ENCODE data around the gene AMACR. TPM values are rescaled to one million over a fixed set of nuclear protein-coding genes. Genes with fewer than 3 reads are reported as not detected.

Gene AMACR
- total and polyA plus RNA-seq, 2 experiments from 2014 or later: 68.6 to 92.4 TPM

DNA sequence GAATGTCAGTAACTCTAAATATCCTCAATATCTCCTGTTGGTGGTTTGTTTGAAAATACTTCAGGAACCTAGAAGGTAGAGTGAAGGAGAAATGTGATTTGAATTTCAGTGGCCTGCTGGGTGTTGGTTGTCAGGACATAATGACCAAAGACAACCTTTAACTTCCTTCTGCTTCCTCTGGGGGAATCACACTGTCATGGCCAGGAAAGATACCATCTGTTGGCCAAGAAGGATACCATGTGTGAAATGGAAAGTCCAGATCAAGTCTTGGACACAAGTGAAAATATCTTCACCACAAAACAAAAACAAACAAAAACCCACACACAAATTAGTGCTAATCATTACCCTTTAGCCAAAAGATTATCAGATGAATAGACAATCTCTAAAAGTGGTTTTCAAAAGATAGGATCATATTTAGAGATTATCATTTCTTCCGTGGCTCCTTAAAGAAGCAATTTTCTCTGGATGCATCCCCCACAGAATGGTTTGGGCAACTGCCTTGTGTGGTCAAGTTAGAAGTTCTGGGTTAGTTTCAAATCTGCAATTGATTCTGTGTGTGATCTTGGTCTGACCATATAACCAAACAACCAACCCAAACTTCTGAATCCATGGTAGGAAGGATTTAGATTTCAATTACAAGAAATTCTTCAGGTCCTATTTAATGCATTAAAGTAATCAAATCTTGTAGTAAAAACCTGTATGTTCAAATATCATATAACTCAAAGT, 33.6 kb upstream of the AMACR start:
- no peaks in the 10 kb centered on the region for H3K4me1 ChIP-seq (ENCODE audit: insufficient read depth)
- DNase-seq (ENCODE audit: low spot score): no peak
- no peaks in the 10 kb centered on the region for H3K9me3 ChIP-seq (ENCODE audit: low read depth)
- H3K4me3 ChIP-seq: no peak overlapping the region
- no peaks in the 10 kb centered on the region for H3K36me3 ChIP-seq (replicated peaks; ENCODE audit: insufficient read depth, low read depth)
- H3K79me2 ChIP-seq: no peaks in the 10 kb centered on the region
- no peak for TF ChIP-seq EZH2 (IDR thresholded peaks at IDR 0.05; ENCODE audit: borderline replicate concordance)
- no peak for TF ChIP-seq EZH2phosphoT487 (IDR thresholded peaks at IDR 0.05; ENCODE audit: low read depth, severe bottlenecking, unreplicated experiment)
- TF ChIP-seq, protein P1, sequence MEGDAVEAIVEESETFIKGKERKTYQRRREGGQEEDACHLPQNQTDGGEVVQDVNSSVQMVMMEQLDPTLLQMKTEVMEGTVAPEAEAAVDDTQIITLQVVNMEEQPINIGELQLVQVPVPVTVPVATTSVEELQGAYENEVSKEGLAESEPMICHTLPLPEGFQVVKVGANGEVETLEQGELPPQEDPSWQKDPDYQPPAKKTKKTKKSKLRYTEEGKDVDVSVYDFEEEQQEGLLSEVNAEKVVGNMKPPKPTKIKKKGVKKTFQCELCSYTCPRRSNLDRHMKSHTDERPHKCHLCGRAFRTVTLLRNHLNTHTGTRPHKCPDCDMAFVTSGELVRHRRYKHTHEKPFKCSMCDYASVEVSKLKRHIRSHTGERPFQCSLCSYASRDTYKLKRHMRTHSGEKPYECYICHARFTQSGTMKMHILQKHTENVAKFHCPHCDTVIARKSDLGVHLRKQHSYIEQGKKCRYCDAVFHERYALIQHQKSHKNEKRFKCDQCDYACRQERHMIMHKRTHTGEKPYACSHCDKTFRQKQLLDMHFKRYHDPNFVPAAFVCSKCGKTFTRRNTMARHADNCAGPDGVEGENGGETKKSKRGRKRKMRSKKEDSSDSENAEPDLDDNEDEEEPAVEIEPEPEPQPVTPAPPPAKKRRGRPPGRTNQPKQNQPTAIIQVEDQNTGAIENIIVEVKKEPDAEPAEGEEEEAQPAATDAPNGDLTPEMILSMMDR (IDR thresholded peaks at IDR 0.05; ENCODE audit: poor library complexity): no peak
- H2AFZ ChIP-seq: no peak overlapping the region
- 86% methylated on average over 1 of the region's 1 CpG for WGBS (ENCODE audit: low lambda C conversion rate, missing lambda C conversion rate)
- no peaks in the 10 kb centered on the region for H3K9me2 ChIP-seq (replicated peaks; ENCODE audit: insufficient read depth)
- H3K4me2 ChIP-seq: no peak overlapping the region
- no peaks in the 10 kb centered on the region for H4K20me1 ChIP-seq (ENCODE audit: insufficient read depth, poor library complexity, severe bottlenecking)
- no peaks in the 10 kb centered on the region for H3K27me3 ChIP-seq
- no peak overlapping the region for H3K27ac ChIP-seq

DNA sequence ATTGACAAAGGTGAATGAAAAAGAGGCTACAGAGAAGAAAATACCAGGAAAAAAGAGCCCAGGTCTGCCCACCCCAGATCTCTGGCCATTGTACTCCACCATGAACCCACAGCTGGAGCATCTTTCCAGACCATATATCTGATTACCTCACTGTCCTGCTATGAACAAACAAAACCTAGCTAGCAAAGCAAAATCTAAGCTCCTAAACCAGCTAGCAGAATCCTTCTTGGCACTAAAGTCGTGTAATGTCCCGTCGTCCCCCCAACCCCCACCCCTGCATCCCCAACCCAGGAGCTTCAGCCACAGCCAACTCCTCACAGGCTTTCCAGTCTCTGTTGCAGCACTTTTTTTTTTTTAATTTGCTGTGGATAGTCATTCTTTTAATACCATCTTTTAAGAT, 32.6 kb upstream of the AMACR start:
- no peaks in the 10 kb centered on the region for H3K9me2 ChIP-seq (replicated peaks; ENCODE audit: insufficient read depth)
- no peak overlapping the region for H2AFZ ChIP-seq
- H3K27ac ChIP-seq: no peak overlapping the region
- no peaks in the 10 kb centered on the region for H3K79me2 ChIP-seq
- WGBS (ENCODE audit: low lambda C conversion rate, missing lambda C conversion rate): 60% methylated on average over 3 of the region's 3 CpGs
- DNase-seq (ENCODE audit: low spot score): no peak
- H4K20me1 ChIP-seq (ENCODE audit: insufficient read depth, poor library complexity, severe bottlenecking): no peaks in the 10 kb centered on the region
- H3K4me2 ChIP-seq: no peak overlapping the region
- no peaks in the 10 kb centered on the region for H3K36me3 ChIP-seq (replicated peaks; ENCODE audit: insufficient read depth, low read depth)
- no peaks in the 10 kb centered on the region for H3K9me3 ChIP-seq (ENCODE audit: low read depth)
- no peak overlapping the region for H3K4me3 ChIP-seq
- no peaks in the 10 kb centered on the region for H3K4me1 ChIP-seq (ENCODE audit: insufficient read depth)
- no peak for TF ChIP-seq EZH2 (IDR thresholded peaks at IDR 0.05; ENCODE audit: borderline replicate concordance)
- TF ChIP-seq, protein P1 (IDR thresholded peaks at IDR 0.05; ENCODE audit: poor library complexity): no peak
- no peak for TF ChIP-seq EZH2phosphoT487 (IDR thresholded peaks at IDR 0.05; ENCODE audit: low read depth, severe bottlenecking, unreplicated experiment)
- H3K27me3 ChIP-seq: no peaks in the 10 kb centered on the region

DNA sequence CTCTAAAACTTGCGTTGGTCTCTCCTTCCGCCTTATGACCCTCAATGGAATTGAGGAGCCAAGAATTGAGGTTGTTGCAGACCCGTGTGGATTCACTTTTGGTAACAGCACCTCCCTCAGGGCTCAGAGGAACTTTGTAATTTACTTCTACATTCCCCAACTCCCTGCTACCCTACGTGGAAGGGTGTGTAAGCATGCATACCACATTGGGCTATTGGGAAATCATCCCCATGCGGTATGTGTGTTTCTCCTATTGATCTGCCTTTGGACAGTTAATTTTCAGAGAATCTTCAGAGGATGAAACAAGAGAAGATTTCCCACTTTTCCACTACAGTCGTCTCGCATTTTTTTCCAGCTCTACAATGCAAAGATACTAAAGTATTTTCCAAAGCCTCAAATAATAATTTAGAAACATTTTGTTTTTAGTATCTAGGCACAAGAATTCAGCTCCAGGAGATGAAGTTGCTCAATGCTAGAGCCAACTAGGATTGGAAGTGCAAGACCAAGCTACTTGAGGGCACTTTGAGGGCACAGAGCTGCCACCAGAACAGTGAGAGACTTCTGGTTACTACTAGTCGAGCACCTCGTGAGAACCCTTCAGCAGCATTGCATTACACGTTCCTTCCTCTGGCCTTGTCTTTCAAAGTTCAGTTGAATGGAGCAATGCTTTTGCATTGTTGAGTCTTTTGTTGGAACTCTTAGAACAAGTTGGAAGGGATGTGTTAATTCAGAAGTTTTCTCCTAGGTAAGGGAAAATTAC, 31.7 kb upstream of the AMACR start:
- H3K79me2 ChIP-seq: no peaks in the 10 kb centered on the region
- H4K20me1 ChIP-seq (ENCODE audit: insufficient read depth, poor library complexity, severe bottlenecking): no peaks in the 10 kb centered on the region
- no peak overlapping the region for H3K4me3 ChIP-seq
- H2AFZ ChIP-seq: no peak overlapping the region
- H3K9me2 ChIP-seq (replicated peaks; ENCODE audit: insufficient read depth): no peaks in the 10 kb centered on the region
- 93% methylated on average over 10 of the region's 10 CpGs for whole genome bisulfite sequencing (ENCODE audit: low lambda C conversion rate, missing lambda C conversion rate)
- H3K27me3 ChIP-seq: no peaks in the 10 kb centered on the region
- no peaks in the 10 kb centered on the region for H3K36me3 ChIP-seq (replicated peaks; ENCODE audit: insufficient read depth, low read depth)
- H3K27ac ChIP-seq: no peak overlapping the region
- no peaks in the 10 kb centered on the region for H3K9me3 ChIP-seq (ENCODE audit: low read depth)
- DNase-seq (ENCODE audit: low spot score): no peak
- peaks cover 4% of the 10 kb centered on the region for H3K4me1 ChIP-seq (ENCODE audit: insufficient read depth)
- TF ChIP-seq, protein P1 (IDR thresholded peaks at IDR 0.05; ENCODE audit: poor library complexity): no peak
- TF ChIP-seq EZH2phosphoT487 (IDR thresholded peaks at IDR 0.05; ENCODE audit: low read depth, severe bottlenecking, unreplicated experiment) (no peak), EZH2 (IDR thresholded peaks at IDR 0.05; ENCODE audit: borderline replicate concordance) (no peak)
- no peak overlapping the region for H3K4me2 ChIP-seq

Measured in hepatocyte (in vitro differentiated cells).